Brain microvascular endothelial cell (primary cell): ENCODE results near the gene POU3F1.

ENCODE experiments used
- DNase-seq: peaks from one replicate; pipeline ENCODE4 v3.0.0-alpha.2; 2020
- H3K27ac ChIP-seq: fragments of 250-450 bp; sonication (Bioruptor Pico); 2 replicates; pipeline ENCODE4 v1.5.1; 2020; ENCODE audit warnings: mild to moderate bottlenecking, moderate library complexity
- H3K27me3 ChIP-seq: fragments of 250-450 bp; sonication (Bioruptor Pico); replicated peaks from 2 replicates; pipeline ENCODE4 v1.5.1; 2020; ENCODE audit warnings: mild to moderate bottlenecking
- H3K36me3 ChIP-seq: fragments of 250-450 bp; sonication (Bioruptor Pico); replicated peaks from 2 replicates; pipeline ENCODE4 v1.5.1; 2020; ENCODE audit warnings: mild to moderate bottlenecking
- H3K4me3 ChIP-seq: 2 replicates; pipeline ENCODE4 v1.5.1; 2011; ENCODE audit warnings: low read depth, mild to moderate bottlenecking, control low read depth, low read length, moderate library complexity
- CTCF ChIP-seq: IDR thresholded peaks from 2 replicates; pipeline ENCODE4 v1.5.1; 2011; ENCODE audit warnings: low read depth, mild to moderate bottlenecking, moderate library complexity, low read length, control low read depth, inconsistent platforms; ENCODE audit errors: missing control alignments
- in situ Hi-C: cut with HindIII; loops from 2 replicates; pipeline ENCODE4 v1.10.0; 2017; ENCODE audit warnings: low sequenced_read_pairs, low pct_ligation_motif_present

The POU3F1 gene

GRCh38 chr1:38050397-38051078 lies 3.9 kb upstream of the POU3F1 start:
- H3K27me3 ChIP-seq = peaks cover 17% of the 10 kb centered on the region
- no peak overlapping the region for H3K27ac ChIP-seq
- H3K4me3 ChIP-seq = no peak overlapping the region
- in situ Hi-C loops = no loop called here
- H3K36me3 ChIP-seq = no peaks in the 10 kb centered on the region
- no peak for TF ChIP-seq CTCF
- no peak for DNase-seq

GRCh38 chr1:38047603-38048141 lies 1.1 kb upstream of the POU3F1 start:
- no peak overlapping the region for H3K27ac ChIP-seq
- no peak for DNase-seq
- no peak for TF ChIP-seq CTCF
- in situ Hi-C loops = loop anchor here (25.0 kb wide), 1 partner anchor 765 kb away; no protein-coding TSS in a partner anchor
- H3K27me3 ChIP-seq = peaks cover 41% of the 10 kb centered on the region
- H3K4me3 ChIP-seq = peak overlapping the region; percentile 44
- H3K36me3 ChIP-seq = no peaks in the 10 kb centered on the region

GRCh38 chr1:38046884-38047602 lies 450 bp upstream of the POU3F1 start:
- H3K27me3 ChIP-seq = peaks cover 47% of the 10 kb centered on the region
- DNase-seq = peak; percentile 63
- in situ Hi-C loops = loop anchor here (25.0 kb wide), 1 partner anchor 765 kb away; no protein-coding TSS in a partner anchor

GRCh38 chr1:38045401-38046332 lies 926 bp downstream of the POU3F1 start:
- in situ Hi-C loops = loop anchor here (25.0 kb wide), 1 partner anchor 767 kb away; no protein-coding TSS in a partner anchor
- H3K27me3 ChIP-seq = peaks cover 55% of the 10 kb centered on the region
- no peak overlapping the region for H3K4me3 ChIP-seq
- no peak for TF ChIP-seq CTCF
- no peak for DNase-seq
- H3K36me3 ChIP-seq = no peaks in the 10 kb centered on the region
- H3K27ac ChIP-seq = no peak overlapping the region

More at GRCh38 chr1:38046884-38047602, 450 bp upstream of the POU3F1 start:
- Histone ChIP-seq H3K27ac (no peak overlapping the region), H3K4me3 (peak overlapping the region; percentile 55), H3K36me3 (no peaks in the 10 kb centered on the region)
- no peak for TF ChIP-seq CTCF
